ELF-1 (cell line): ENCODE data around the gene SPOCK2.
"Not testable (repeated sequence)": the region's sequence is repeated elsewhere in the genome, so short reads cannot be mapped to it uniquely, and the experiment has no call there.

ENCODE experiments used
- DNase-seq: peaks from one replicate; pipeline ENCODE4 v3.0.0-alpha.2; 2016; ENCODE audit warnings: low read depth, low spot score

SPOCK2 gene

GRCh38 chr10:72108830-72109635 is 20.7 kb upstream of the SPOCK2 start:
- DNase-seq = peak; percentile 39

DNA sequence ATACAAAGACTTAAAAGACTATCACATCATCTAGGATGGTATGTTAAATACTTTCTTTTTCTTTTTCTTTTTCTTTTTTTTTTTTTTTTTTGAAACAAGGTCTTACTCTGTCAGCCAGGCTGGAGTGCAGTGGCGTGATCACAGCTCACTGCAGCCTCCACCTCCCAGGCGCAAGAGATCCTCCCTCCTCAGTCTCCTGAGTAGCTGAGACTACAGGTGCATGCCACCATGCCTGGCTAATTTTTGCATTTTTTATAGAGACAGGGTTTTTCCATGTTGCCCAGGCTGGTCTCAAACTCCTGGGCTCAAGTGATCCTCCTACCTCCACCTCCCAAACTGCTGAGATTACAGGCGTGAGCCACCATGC is 19.6 kb upstream of the SPOCK2 start:
- not testable (repeated sequence) for DNase-seq

- no peak for DNase-seq
Observed at GRCh38 chr10:72107325-72108003, 19.1 kb upstream of the SPOCK2 start.

- no peak for DNase-seq
Observed at GRCh38 chr10:72106896-72107295, 18.5 kb upstream of the SPOCK2 start.

DNA sequence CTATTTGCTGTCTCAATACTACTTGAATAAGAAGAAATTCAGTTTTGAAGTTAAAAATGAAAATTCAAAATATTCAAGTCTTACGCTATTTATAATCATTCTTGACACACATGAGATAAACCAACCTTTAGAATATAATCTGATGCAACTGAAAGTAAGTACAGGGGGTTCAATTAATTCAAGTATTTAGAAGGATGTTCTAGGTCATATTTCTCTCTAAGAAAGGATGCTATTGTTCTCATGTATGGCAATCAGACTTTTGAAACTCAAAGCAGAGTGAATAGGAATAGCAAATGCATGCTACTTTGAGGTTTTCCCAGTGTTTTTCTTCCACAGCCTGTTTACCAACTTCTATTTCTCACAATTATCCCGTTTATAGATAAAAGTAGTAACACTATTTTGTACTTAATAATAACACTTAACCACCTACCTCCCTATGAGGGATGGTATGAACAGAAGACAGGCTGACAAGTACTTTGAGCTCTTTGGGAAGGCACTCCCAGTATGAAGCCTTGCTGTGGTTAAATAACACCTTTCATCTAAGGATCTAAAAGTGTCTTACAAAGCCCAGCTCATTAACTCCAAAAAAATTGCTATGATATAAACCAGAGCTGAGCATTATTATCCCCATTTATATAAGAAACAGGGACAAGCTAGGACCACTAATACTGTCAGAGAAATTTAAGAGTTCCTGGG is 18.0 kb upstream of the SPOCK2 start:
- DNase-seq = no peak

GRCh38 chr10:72105710-72106109 is 17.4 kb upstream of the SPOCK2 start:
- no peak for DNase-seq

GRCh38 chr10:72105098-72105475 is 16.7 kb upstream of the SPOCK2 start:
- no peak for DNase-seq

- no peak for DNase-seq
Observed at GRCh38 chr10:72104472-72105097, 16.2 kb upstream of the SPOCK2 start.

DNA sequence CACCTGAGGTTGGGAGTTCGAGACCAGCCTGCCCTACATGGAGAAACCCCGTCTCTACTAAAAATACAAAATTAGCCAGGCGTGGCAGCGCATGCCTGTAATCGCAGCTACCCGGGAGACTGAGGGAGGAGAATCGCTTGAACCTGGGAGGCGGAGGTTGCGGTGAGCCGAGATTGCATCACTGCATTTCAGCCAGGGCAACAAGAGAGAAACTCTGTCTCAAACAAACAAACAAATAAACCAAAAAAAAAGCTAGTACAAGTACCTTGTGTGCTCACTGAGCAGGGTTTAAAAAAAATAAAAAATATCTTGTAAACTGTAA is 11.2 kb upstream of the SPOCK2 start:
- no peak for DNase-seq

GRCh38 chr10:72098836-72099599 is 10.7 kb upstream of the SPOCK2 start:
- DNase-seq = no peak

DNA sequence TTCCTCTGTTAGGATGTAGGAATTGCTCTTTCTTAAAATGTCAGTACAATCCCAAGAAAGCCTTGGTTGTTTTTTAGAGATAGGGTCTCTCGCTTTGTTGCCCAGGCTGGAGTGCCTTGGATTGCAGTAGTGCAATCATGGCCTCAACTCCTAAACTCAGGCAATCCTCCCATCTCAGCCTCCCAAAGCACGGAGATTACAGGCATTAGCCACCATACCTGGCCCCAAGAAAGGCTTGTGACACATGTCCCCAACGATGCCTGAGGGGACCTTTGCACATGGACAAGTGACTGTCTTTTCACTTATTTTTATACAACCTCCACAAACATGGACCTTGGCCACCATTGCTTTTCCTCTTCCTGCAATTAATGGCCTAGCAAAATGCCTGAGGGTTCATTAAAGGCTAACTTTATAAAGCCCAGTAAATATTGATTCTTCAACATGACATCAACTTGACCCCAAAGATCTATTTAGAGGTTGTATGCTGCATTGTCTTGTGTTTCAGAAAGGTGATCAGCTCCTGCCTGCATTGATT is 10.0 kb upstream of the SPOCK2 start:
- no peak for DNase-seq

DNA sequence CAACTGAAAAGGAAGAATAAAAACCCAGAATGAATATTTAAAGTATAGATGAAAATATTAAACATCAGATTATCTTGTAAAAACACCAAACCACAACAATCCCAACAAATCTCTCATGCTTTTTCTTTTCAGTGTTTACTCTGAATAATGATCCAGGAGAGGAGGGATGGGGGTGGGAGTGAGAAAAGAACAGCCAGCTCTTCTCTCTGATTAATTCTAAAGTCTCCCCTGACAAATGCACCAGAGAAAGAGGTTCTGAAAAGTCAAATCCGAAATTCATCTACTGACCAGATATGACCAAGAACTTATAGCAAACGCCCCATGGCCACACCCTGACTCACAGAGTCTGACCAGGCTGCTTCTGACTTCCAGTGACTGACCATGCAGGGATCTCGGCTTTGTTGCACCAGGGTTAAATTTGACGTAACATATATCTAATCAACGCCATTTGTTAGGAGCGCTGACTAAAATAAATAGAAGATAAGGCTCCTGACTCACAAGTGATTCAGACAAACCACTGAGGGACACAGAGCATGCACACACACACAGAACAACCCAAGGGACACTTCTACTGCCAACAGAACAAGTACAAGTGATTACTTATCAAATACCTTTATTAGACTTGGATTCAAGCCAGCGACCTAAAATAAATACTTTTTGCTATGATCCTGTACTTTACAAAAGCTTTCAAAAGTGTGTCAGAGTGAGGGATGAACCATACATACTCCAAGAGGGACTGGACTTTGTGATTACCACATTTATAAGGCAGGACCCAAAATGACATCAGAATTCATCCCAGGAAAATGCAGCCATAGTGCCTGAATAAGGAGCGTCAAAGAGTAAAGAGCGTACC is 9.3 kb upstream of the SPOCK2 start:
- DNase-seq = no peak

DNA sequence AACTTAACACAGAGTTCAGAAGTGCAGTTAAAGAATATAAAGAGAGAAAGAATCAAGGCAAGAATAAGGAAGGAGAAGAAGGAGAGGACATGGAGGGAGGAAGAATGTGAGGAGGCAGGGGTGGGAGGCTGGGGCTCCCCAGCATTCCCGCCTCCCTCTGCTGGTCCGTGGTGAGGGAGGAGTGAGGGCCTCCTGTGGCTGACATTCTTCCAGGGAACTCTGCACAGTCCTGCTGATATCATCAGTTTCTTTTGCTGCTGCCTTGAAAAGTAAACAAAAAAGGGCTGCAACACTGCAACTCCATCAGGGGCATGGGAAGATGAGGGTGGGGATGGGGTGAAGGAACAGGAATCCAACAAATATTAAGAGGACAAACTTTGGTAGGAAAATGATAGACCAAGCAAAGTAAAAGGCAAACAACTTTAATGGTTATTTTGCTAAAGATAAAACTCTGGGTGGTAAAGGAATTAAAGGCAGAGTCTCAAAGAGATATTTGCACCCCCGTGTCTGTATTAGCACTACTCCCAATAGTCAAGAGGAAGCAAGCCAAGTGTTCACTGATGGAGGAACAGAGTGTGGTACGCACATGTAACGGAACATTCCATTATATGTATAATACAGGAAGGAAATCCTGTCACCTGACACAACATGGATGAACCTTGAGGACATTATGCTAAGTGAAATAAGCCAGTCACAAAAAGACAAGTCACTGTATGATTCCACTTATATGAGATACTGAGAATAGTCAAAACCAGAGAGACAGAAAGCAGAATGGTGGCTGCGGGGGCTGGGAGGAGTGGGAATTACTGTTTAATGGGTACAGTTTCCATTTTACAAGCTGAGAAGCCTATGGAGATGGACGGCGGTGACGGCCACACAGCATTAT is 8.0 kb upstream of the SPOCK2 start:
- peak; percentile 53 for DNase-seq

GRCh38 chr10:72095195-72095594 is 6.8 kb upstream of the SPOCK2 start:
- no peak for DNase-seq

GRCh38 chr10:72094574-72094973 is 6.2 kb upstream of the SPOCK2 start:
- DNase-seq = no peak

GRCh38 chr10:72093450-72093849 is 5.1 kb upstream of the SPOCK2 start:
- no peak for DNase-seq

GRCh38 chr10:72092987-72093386 is 4.6 kb upstream of the SPOCK2 start:
- DNase-seq = no peak

DNA sequence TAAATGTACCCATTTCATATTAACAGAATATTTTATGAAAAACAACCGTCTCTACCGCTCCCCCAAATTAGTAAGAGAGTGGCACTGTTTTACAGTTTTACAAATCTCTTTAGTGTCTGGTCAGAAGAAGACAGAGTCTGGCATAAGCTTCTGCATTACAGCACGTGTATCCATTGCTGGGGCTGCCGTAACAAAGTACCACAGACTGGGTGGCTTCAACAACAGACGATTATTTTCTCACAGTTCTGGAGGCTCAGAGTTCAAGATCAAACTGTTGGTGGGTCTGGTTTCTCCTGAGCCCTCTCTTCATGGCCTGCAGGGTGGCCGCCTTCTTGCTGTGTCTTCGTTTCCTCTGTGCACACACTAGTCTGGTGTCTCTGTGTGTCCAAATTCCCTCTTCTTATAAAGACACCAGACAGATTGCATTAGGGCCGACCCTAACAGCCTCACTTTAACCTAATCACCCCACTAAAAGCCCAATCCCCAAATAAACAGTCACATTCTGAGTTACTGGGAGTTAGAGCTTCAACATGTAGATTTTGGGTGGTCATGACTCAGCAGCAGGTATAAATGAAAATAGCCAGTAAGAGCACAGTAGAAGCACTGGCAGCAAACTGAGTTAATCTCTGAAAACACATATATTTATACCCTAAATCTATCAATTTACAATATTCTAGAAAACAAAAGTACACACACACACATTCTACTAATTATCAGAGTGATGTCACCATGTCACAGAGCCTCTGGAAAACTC is 4.0 kb upstream of the SPOCK2 start:
- no peak for DNase-seq

DNA sequence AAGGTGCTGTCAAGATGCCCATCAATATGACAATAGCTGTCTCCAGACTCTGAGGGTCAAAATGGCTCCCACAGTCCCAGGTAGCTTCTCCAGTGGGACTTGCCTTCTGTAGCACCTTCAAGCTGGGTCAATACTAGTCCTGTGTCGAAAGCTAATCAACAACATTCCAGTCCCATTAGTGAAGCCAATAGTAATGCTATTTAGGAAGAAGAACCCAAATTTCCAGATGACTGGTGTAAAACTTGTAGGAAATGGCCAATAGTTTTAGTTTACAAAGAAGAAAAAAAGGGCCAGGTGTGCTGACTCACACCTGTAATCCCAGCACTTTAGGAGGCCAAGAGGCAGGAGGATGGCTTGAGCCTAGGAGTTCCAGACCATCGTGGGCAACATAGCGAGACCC is 2.0 kb upstream of the SPOCK2 start:
- DNase-seq = no peak
